H1 (cell line): ENCODE data around the gene MAFB. TPM values are rescaled to one million over a fixed set of nuclear protein-coding genes. Genes with fewer than 3 reads are reported as not detected.

Source experiments
- CTCF ChIA-PET: fragments of 300-600 bp; sonication (Branson Sonifier 250); formaldehyde crosslinking; loops from one replicate; lab custom pipeline; 2021; ENCODE audit not compliant: partially characterized antibody; lab: Charles Lee
- POLR2A ChIA-PET: fragments of 300-600 bp; sonication (Branson Sonifier 250); formaldehyde crosslinking; loops from one replicate; lab custom pipeline; 2021; ENCODE audit warnings: inconsistent platforms; ENCODE audit not compliant: partially characterized antibody; lab: Charles Lee
- DNase-seq, 2 experiments: peaks; one replicate each; pipeline versions ENCODE4 v3.0.0 to v3.0.0-alpha.2; 2010 to 2022; ENCODE audit warnings: low spot score in 2 of 2, low read depth in 1 of 2, mixed read lengths in 1 of 2
- FAIRE-seq: peaks from 2 replicates; lab custom pipeline; 2011; peaks lifted over from hg19 to GRCh38; lab: Jason Lieb, UNC
- H2AFZ ChIP-seq: 2 replicates; pipeline ENCODE4 v1.8.1; 2012; ENCODE audit warnings: low read length, inconsistent platforms
- H2AK5ac ChIP-seq: 2 replicates; pipeline ENCODE4 v1.6.1; 2013; ENCODE audit warnings: low read depth, low read length
- H2BK120ac ChIP-seq: replicated peaks from 2 replicates; pipeline ENCODE3; 2013; ENCODE audit warnings: low read depth, low read length, inconsistent platforms
- H2BK12ac ChIP-seq: 2 replicates; pipeline ENCODE4 v1.6.1; 2013; ENCODE audit warnings: low read depth, low read length
- H2BK15ac ChIP-seq: 2 replicates; pipeline ENCODE4 v1.6.1; 2013; ENCODE audit warnings: low read length
- H2BK20ac ChIP-seq: 2 replicates; pipeline ENCODE4 v1.6.1; 2013; ENCODE audit warnings: low read length
- H2BK5ac ChIP-seq: 2 replicates; pipeline ENCODE4 v1.6.1; 2013; ENCODE audit warnings: low read depth, low read length
- H3K14ac ChIP-seq: 2 replicates; pipeline ENCODE4 v1.6.1; 2013; ENCODE audit warnings: inconsistent platforms; ENCODE audit not compliant: insufficient read length
- H3K18ac ChIP-seq: 2 replicates; pipeline ENCODE4 v1.6.1; 2013; ENCODE audit warnings: low read length; ENCODE audit errors: extremely low read depth
- H3K23ac ChIP-seq: 2 replicates; pipeline ENCODE4 v1.6.1; 2013; ENCODE audit warnings: inconsistent platforms; ENCODE audit not compliant: insufficient read length
- H3K23me2 ChIP-seq: 2 replicates; pipeline ENCODE4 v1.6.1; 2013; ENCODE audit warnings: low read depth, low read length
- H3K27ac ChIP-seq: 2 replicates; pipeline ENCODE4 v1.6.1; 2011; ENCODE audit warnings: low read depth, low read length, inconsistent platforms
- H3K27me3 ChIP-seq, 4 experiments: replicated peaks in 1 of 4; 1 replicate in 1 of 4; 2 replicates in 3 of 4; pipeline versions ENCODE4 v1.6.1 to v1.8.1; 2011 to 2013; ENCODE audit warnings: low read length in 3 of 4, mild to moderate bottlenecking in 3 of 4, inconsistent platforms in 2 of 4, mixed read lengths in 2 of 4, moderate library complexity in 1 of 4; ENCODE audit not compliant: control insufficient read depth in 3 of 4, insufficient read depth in 3 of 4; ENCODE audit errors: extremely low read depth in 1 of 4
- H3K36me3 ChIP-seq, 4 experiments: 2 replicates each; pipeline versions ENCODE4 v1.6.1 to v1.8.1; 2011 to 2013; ENCODE audit warnings: mild to moderate bottlenecking in 4 of 4, low read length in 3 of 4, moderate library complexity in 2 of 4, control low read depth in 1 of 4, inconsistent platforms in 1 of 4; ENCODE audit not compliant: insufficient read depth in 4 of 4, control insufficient read depth in 2 of 4
- H3K4ac ChIP-seq: replicated peaks from 2 replicates; pipeline ENCODE3; 2013; ENCODE audit warnings: low read length, low read depth, mixed read lengths, inconsistent platforms; ENCODE audit not compliant: insufficient read length
- H3K4me1 ChIP-seq, 4 experiments: replicated peaks in 1 of 4; 1 replicate in 1 of 4; 2 replicates in 3 of 4; pipeline versions ENCODE4 v1.6.1 to v1.8.1; 2011 to 2013; ENCODE audit warnings: low read length in 3 of 4, inconsistent platforms in 2 of 4, mixed read lengths in 1 of 4; ENCODE audit not compliant: insufficient read depth in 4 of 4, control insufficient read depth in 3 of 4
- H3K4me2 ChIP-seq, 2 experiments: 2 replicates each; pipeline versions ENCODE4 v1.6.1 to v1.8.1; 2011 to 2013; ENCODE audit warnings: low read depth in 2 of 2, low read length in 2 of 2, control low read depth in 1 of 2, inconsistent platforms in 1 of 2, mild to moderate bottlenecking in 1 of 2; ENCODE audit not compliant: insufficient read depth in 1 of 2
- H3K4me3 ChIP-seq, 4 experiments: fragments of 200-600, 300-600 bp in 1 of 4; sonication (generic), shearing (Covaris generic), sonication (Bioruptor Twin) in 1 of 4; 2 replicates each; pipeline versions ENCODE4 v1.5.1 to v1.8.1; 2011 to 2016; ENCODE audit warnings: low read length in 4 of 4, low read depth in 3 of 4, control low read depth in 2 of 4, inconsistent platforms in 2 of 4, mild to moderate bottlenecking in 2 of 4, mixed read lengths in 1 of 4, moderate library complexity in 1 of 4; ENCODE audit not compliant: insufficient read depth in 2 of 4; ENCODE audit errors: extremely low read depth in 1 of 4
- H3K56ac ChIP-seq: replicated peaks from 2 replicates; pipeline ENCODE3; 2013; ENCODE audit warnings: low read depth, mild to moderate bottlenecking, mixed read lengths, low read length, inconsistent platforms; ENCODE audit not compliant: insufficient read length
- H3K79me1 ChIP-seq: 2 replicates; pipeline ENCODE4 v1.6.1; 2013; ENCODE audit warnings: low read depth, low read length, control low read depth
- H3K79me2 ChIP-seq, 2 experiments: 2 replicates each; pipeline versions ENCODE4 v1.6.1 to v1.8.1; 2012 to 2013; ENCODE audit warnings: low read length in 2 of 2, mild to moderate bottlenecking in 2 of 2, inconsistent platforms in 1 of 2; ENCODE audit not compliant: insufficient read depth in 2 of 2, control insufficient read depth in 1 of 2
- H3K9ac ChIP-seq, 4 experiments: replicated peaks in 1 of 4; 1 replicate in 1 of 4; 2 replicates in 3 of 4; pipeline versions ENCODE4 v1.6.1 to v1.8.1; 2011 to 2013; ENCODE audit warnings: low read depth in 3 of 4, low read length in 3 of 4, control low read depth in 2 of 4, mild to moderate bottlenecking in 2 of 4, moderate library complexity in 2 of 4, inconsistent platforms in 1 of 4; ENCODE audit errors: extremely low read depth in 1 of 4
- H3K9me3 ChIP-seq, 2 experiments: 2 replicates each; pipeline versions ENCODE4 v1.6.1 to v1.8.1; 2012 to 2013; ENCODE audit warnings: mild to moderate bottlenecking in 2 of 2, moderate library complexity in 2 of 2, control low read depth in 1 of 2, inconsistent platforms in 1 of 2, low read depth in 1 of 2, low read length in 1 of 2, mixed read lengths in 1 of 2; ENCODE audit not compliant: insufficient read depth in 2 of 2
- H4K20me1 ChIP-seq, 2 experiments: replicated peaks in 1 of 2; 2 replicates each; pipeline versions ENCODE3 to v1.8.1; 2011 to 2013; ENCODE audit warnings: inconsistent platforms in 2 of 2, low read length in 2 of 2, mild to moderate bottlenecking in 1 of 2; ENCODE audit not compliant: insufficient read depth in 2 of 2, control insufficient read depth in 1 of 2
- H4K5ac ChIP-seq: 2 replicates; pipeline ENCODE4 v1.6.1; 2013; ENCODE audit warnings: low read length, low read depth, mixed read lengths, inconsistent platforms; ENCODE audit not compliant: insufficient read length
- H4K8ac ChIP-seq: 2 replicates; pipeline ENCODE4 v1.8.0; 2013; ENCODE audit warnings: mild to moderate bottlenecking, moderate library complexity, low read length, inconsistent platforms; ENCODE audit not compliant: insufficient read depth; ENCODE audit errors: extremely low read depth
- H4K91ac ChIP-seq: replicated peaks from 2 replicates; pipeline ENCODE3; 2013; ENCODE audit warnings: low read length, mixed read lengths, inconsistent platforms; ENCODE audit not compliant: insufficient read length
- BACH1 ChIP-seq: IDR thresholded peaks from 2 replicates; pipeline ENCODE4 v1.6.1; 2012; ENCODE audit warnings: low read length, improper control_type of control experiment
- EGR1 ChIP-seq: IDR thresholded peaks from 2 replicates; pipeline ENCODE4 v1.6.1; 2011; ENCODE audit warnings: low read depth, low read length, borderline replicate concordance
- ZNF274 ChIP-seq: IDR thresholded peaks from 2 replicates; pipeline ENCODE4 v1.7.0; 2012; ENCODE audit warnings: low read length, borderline replicate concordance; ENCODE audit errors: extremely low read depth
- WGBS, 2 experiments: shearing (Covaris generic) in 1 of 2; methylation state at CpG; one replicate each; pipeline versions ENCODE4 v1.1.6 to v1.1.7; 2013 to 2015; ENCODE audit warnings: low lambda C conversion rate in 2 of 2, mixed read lengths in 2 of 2, inconsistent platforms in 1 of 2, low coverage in 1 of 2, missing lambda C conversion rate in 1 of 2; ENCODE audit not compliant: insufficient replicate concordance in 2 of 2, insufficient coverage in 1 of 2, insufficient read length in 1 of 2; ENCODE audit errors: extremely low coverage in 1 of 2, missing lambda C conversion rate in 1 of 2; 5-methylcytosine and 5-hydroxymethylcytosine counted together
- polyA plus RNA-seq, 7 experiments: library from polyadenylated mRNA; depleted of rRNA in 3 of 7; stranded (reverse) in 5 of 7; unstranded in 2 of 7; fragments of >200 nt in 5 of 7; fragments of 200-250 nt in 2 of 7; gene quantifications; 1 replicate in 5 of 7; 2 replicates in 1 of 7; 4 replicates in 1 of 7; pipeline versions ENCODE4 v1.2.1 to v1.2.3, GENCODE V29; 2011 to 2013; ENCODE audit warnings: missing spikeins in 2 of 7, mixed read lengths in 2 of 7
- total RNA-seq: library from RNA; stranded (reverse); fragmentation: NEBNext Ultra II Directional; extraction: Animal tissue kit (Norgen Biotek cat#: 25700); gene quantifications from 2 replicates; pipeline ENCODE4 v1.2.1, GENCODE V29; 2021

Gene MAFB
- total and polyA plus RNA-seq, 2 of the 8 experiments (the other 6 are each of a cell fraction or from before 2014, with no cell fraction given), result 0.83 to 1.8 TPM

DNA sequence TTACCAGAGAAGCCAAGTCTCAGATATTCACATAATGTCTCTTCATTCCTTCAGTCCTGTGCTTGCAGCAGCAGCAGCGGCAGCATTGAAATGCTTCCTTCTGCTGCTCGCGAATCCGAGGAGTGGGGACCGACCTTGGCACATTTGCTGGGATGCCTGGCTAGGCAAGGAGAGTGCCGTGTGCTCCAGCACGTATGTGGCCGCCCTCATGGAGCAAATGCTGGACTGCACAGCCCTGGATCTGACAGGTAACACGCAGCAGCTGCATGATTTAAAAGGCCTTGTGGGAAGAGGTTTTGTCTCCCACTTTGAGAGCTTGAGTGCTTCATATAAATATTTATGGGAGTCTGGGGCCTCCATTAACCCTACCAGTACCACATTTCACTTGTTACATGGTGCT, 9.9 kb downstream of the MAFB start:
- Histone ChIP-seq H3K4ac (no peak overlapping the region), H4K8ac (no peak overlapping the region), H3K27me3 (peaks cover 21 to 50% (median 44%) of the 10 kb centered on the region in 4 experiments), H2BK15ac (no peak overlapping the region), H3K79me1 (no peaks in the 10 kb centered on the region), H3K4me1 (peaks cover 0 to 20% (median 8%) of the 10 kb centered on the region in 4 experiments; a peak in 5 of 7 replicates), H2BK12ac (no peak overlapping the region), H3K4me3 (no peak overlapping the region), H2BK20ac (no peak overlapping the region; the same call in 1 of the 2 replicates), H3K27ac (no peak overlapping the region), H3K79me2 (no peaks in the 10 kb centered on the region), H2AK5ac (no peak overlapping the region), H4K91ac (no peak overlapping the region), H3K56ac (no peak overlapping the region), H3K23ac (no peak overlapping the region), H3K36me3 (peaks cover 0 to 5% (median under 1%) of the 10 kb centered on the region in 4 experiments; a peak in 2 of 8 replicates), H3K9ac (no peak overlapping the region), H3K23me2 (peaks cover 5% of the 10 kb centered on the region; the same call in 1 of the 2 replicates), H3K9me3 (no peaks in the 10 kb centered on the region), H3K4me2 (no peak overlapping the region), H4K5ac (no peak overlapping the region), H2BK5ac (no peak overlapping the region), H3K18ac (no peak overlapping the region), H2AFZ (no peak overlapping the region), H2BK120ac (no peak overlapping the region), H4K20me1 (peaks cover 6 to 12% of the 10 kb centered on the region in 2 experiments), H3K14ac (no peak overlapping the region)
- FAIRE-seq, result no peak
- POLR2A ChIA-PET, result interaction anchor here (1.4 kb wide), 1 partner anchor 11 kb away, joined by 4 read pairs; no protein-coding TSS in a partner anchor
- WGBS, 2 experiments, result 79% methylated on average over 9 of the region's 9 CpGs; no CpG with 5 or more reads in 1 of the 2 experiments
- no peak for DNase-seq
- TF ChIP-seq EGR1 (no peak), BACH1 (no peak), ZNF274 (no peak)
- CTCF ChIA-PET, result interaction anchor here (2.1 kb wide), 1 partner anchor 11 kb away, joined by 7 read pairs; no protein-coding TSS in a partner anchor
